ENCODE measurements around the gene SMG6.

DNA sequence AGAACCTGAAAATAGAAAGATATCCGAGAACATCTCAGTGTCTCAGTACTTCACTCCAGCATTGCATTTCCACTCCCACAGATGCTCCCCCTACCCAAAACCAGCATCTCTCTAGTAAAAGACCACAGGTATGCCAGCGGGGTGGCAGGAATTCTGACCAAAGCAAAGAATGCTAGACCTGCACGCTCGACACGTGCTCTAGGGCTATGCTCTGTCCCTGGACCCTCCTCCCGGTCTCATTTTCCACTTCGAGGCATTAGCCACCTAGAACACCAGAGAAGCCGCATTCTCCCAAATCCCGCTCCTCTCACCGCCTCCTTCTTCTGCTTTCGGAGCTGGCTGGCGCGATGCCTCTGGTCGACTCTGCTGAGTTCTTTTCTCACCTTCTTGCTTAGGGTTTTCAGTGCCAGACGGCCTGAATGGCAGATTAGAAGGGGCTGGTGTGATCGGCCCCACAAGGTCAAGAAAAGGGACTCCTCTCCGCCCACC is 32.2 kb upstream of the SMG6 start:
- TF ChIP-seq, protein P1, sequence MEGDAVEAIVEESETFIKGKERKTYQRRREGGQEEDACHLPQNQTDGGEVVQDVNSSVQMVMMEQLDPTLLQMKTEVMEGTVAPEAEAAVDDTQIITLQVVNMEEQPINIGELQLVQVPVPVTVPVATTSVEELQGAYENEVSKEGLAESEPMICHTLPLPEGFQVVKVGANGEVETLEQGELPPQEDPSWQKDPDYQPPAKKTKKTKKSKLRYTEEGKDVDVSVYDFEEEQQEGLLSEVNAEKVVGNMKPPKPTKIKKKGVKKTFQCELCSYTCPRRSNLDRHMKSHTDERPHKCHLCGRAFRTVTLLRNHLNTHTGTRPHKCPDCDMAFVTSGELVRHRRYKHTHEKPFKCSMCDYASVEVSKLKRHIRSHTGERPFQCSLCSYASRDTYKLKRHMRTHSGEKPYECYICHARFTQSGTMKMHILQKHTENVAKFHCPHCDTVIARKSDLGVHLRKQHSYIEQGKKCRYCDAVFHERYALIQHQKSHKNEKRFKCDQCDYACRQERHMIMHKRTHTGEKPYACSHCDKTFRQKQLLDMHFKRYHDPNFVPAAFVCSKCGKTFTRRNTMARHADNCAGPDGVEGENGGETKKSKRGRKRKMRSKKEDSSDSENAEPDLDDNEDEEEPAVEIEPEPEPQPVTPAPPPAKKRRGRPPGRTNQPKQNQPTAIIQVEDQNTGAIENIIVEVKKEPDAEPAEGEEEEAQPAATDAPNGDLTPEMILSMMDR (IDR thresholded peaks at IDR 0.05), result no peak
- TF ChIP-seq POLR2A (IDR thresholded peaks at IDR 0.05), result no peak

Measured in esophagus squamous epithelium (tissue), 4 donors.